ENCODE data around the gene LGALS7.

- TF ChIP-seq CTCF (IDR thresholded peaks at IDR 0.05; ENCODE audit: insufficient read depth, low read depth, low read length) (no peak), EZH2 (IDR thresholded peaks at IDR 0.05; ENCODE audit: insufficient read depth, low read length) (no peak)
Measured at GRCh38 chr19:38744298-38744681, 29.0 kb downstream of the LGALS7 start, which contains the start of gene CAPN12.

Data from astrocyte (in vitro differentiated cells and primary cell).